Measurements from ENCODE around the gene ALOX12B.
A peak's percentile ranks its signal among the peaks of the same experiment; 100 is the strongest.

ALOX12B gene

DNA sequence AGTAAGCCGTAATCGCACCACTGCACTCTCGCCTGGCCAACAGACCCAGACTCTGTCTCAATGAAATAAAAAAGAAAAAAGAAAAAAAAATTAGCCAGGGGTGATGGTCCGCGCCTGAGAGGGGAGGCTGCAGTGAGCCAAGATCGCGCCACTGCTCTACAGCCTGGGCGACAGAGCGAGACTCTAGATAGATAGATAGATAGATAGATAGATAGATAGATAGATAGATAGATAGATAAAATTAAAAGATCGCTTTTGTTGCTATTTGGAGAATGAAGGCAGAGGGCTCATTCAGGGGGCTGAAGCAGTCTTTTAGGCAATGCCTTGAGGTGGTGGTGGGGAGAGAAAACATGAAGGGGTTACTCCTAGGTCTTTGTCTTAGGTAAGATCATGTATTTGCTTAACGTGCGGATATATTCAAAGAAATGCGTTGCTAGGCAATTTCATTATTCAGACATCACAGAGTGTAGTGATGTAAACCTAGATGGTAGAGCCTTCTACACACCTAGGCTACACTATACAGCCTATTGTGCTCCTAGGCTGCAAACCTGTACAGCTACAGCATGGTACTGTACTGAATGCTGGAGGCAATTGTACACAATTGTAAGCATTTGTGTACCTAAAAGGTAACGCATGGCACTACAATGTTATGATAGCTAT is 40.7 kb upstream of the ALOX12B start:
- H2BK120ac ChIP-seq (ENCODE audit: insufficient read depth, low read length, poor library complexity) = no peak overlapping the region
- H3K9me3 ChIP-seq (ENCODE audit: insufficient read depth, low read depth, low read length) = no peaks in the 10 kb centered on the region
- no peak overlapping the region for H4K8ac ChIP-seq (ENCODE audit: low read depth, low read length)
- no peak overlapping the region for H3K4me3 ChIP-seq (ENCODE audit: low read depth, low read length)
- H3K4me2 ChIP-seq (ENCODE audit: low read length) = no peak overlapping the region
- H3K4me1 ChIP-seq (ENCODE audit: control insufficient read depth in 1 of 2, insufficient read depth in 2 of 2, low read length in 2 of 2) = peaks cover 20 to 27% of the 10 kb centered on the region in 2 experiments
- H3K79me1 ChIP-seq (ENCODE audit: low read length) = no peaks in the 10 kb centered on the region
- no peak overlapping the region for H3K27ac ChIP-seq (ENCODE audit: low read depth, low read length)
- H3K14ac ChIP-seq (ENCODE audit: low read length) = no peak overlapping the region
- H2BK12ac ChIP-seq (ENCODE audit: low read length) = no peak overlapping the region
- H2AFZ ChIP-seq (ENCODE audit: insufficient read depth, low read length, poor library complexity) = no peak overlapping the region
- no peak overlapping the region for H3K23ac ChIP-seq (ENCODE audit: low read length)
- H3K36me3 ChIP-seq (ENCODE audit: control insufficient read depth in 1 of 2, insufficient read depth in 2 of 2, low read length in 2 of 2) = no peaks in the 10 kb centered on the region
- H2BK5ac ChIP-seq (ENCODE audit: low read depth, low read length, poor library complexity) = no peak overlapping the region
- no peak overlapping the region for H3K4ac ChIP-seq (ENCODE audit: low read depth, low read length)
- H3K18ac ChIP-seq (ENCODE audit: low read length) = no peak overlapping the region
- H3K79me2 ChIP-seq (ENCODE audit: control insufficient read depth, insufficient read depth, low read length, poor library complexity) = no peaks in the 10 kb centered on the region
- peak; percentile 22 to 77 for DNase-seq
- no CpG with 5 or more reads among the region's 14 CpGs for WGBS (ENCODE audit: extremely low coverage, insufficient coverage, insufficient read length)
- H4K91ac ChIP-seq (ENCODE audit: low read depth, low read length) = no peak overlapping the region
- H3K9ac ChIP-seq (ENCODE audit: low read length) = no peak overlapping the region
- H2AK5ac ChIP-seq (ENCODE audit: low read length) = no peak overlapping the region
- H4K12ac ChIP-seq (ENCODE audit: low read depth, low read length) = no peak overlapping the region
- peaks cover 22% of the 10 kb centered on the region for H3K27me3 ChIP-seq (ENCODE audit: insufficient read depth, low read length)

DNA sequence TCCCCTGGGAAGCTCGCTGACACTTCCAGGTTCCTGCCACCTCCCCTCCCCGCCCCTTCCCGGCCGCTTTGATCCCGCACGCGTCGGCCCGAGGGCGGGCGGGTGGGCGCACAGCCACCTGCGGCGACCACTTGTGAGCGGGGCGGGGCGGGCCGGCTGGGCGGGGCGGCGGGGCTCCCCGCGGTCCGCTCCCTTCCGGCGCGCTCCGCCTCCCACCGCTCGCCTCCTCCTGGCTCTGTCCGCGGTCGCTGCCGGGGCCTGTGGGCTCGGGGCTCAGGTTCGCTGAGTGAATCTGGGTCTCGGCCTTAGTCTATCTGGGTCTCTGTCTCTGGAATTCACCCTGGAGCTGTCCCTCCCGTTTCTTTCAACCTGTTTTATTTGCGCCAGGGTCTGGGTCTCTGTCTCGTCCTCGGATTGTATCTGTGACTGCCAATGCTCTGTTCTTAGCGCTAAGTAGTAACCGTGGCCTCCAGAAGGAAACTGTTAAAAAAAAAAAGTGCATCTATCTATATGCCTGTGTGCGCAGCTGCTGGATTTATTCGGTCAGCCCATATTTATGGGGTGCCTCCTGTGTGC is 39.1 kb upstream of the ALOX12B start:
- no peak overlapping the region for H3K18ac ChIP-seq (ENCODE audit: low read length)
- DNase-seq = peak in 1 of 2 donors; percentile 53
- no peaks in the 10 kb centered on the region for H3K79me1 ChIP-seq (ENCODE audit: low read length)
- peaks cover 26 to 37% of the 10 kb centered on the region in 2 experiments for H3K4me1 ChIP-seq (ENCODE audit: control insufficient read depth in 1 of 2, insufficient read depth in 2 of 2, low read length in 2 of 2)
- no peak overlapping the region for H3K23ac ChIP-seq (ENCODE audit: low read length)
- no peak overlapping the region for H2BK120ac ChIP-seq (ENCODE audit: insufficient read depth, low read length, poor library complexity)
- H3K27ac ChIP-seq (ENCODE audit: low read depth, low read length) = no peak overlapping the region
- no peak overlapping the region for H3K14ac ChIP-seq (ENCODE audit: low read length)
- H4K91ac ChIP-seq (ENCODE audit: low read depth, low read length) = no peak overlapping the region
- H4K8ac ChIP-seq (ENCODE audit: low read depth, low read length) = no peak overlapping the region
- H3K9me3 ChIP-seq (ENCODE audit: insufficient read depth, low read depth, low read length) = peaks cover 3% of the 10 kb centered on the region
- H3K4me2 ChIP-seq (ENCODE audit: low read length) = peak overlapping the region; percentile 88
- WGBS (ENCODE audit: extremely low coverage, insufficient coverage, insufficient read length) = no CpG with 5 or more reads among the region's 45 CpGs
- H4K12ac ChIP-seq (ENCODE audit: low read depth, low read length) = no peak overlapping the region
- H2BK12ac ChIP-seq (ENCODE audit: low read length) = no peak overlapping the region
- H2BK5ac ChIP-seq (ENCODE audit: low read depth, low read length, poor library complexity) = no peak overlapping the region
- H3K27me3 ChIP-seq (ENCODE audit: insufficient read depth, low read length) = peaks cover 38% of the 10 kb centered on the region
- no peak overlapping the region for H3K4ac ChIP-seq (ENCODE audit: low read depth, low read length)
- peak overlapping the region; percentile 65 for H3K4me3 ChIP-seq (ENCODE audit: low read depth, low read length)
- H3K9ac ChIP-seq (ENCODE audit: low read length) = no peak overlapping the region
- H3K79me2 ChIP-seq (ENCODE audit: control insufficient read depth, insufficient read depth, low read length, poor library complexity) = no peaks in the 10 kb centered on the region
- no peaks in the 10 kb centered on the region for H3K36me3 ChIP-seq (ENCODE audit: control insufficient read depth in 1 of 2, insufficient read depth in 2 of 2, low read length in 2 of 2)
- no peak overlapping the region for H2AK5ac ChIP-seq (ENCODE audit: low read length)
- peak overlapping the region; percentile 70 for H2AFZ ChIP-seq (ENCODE audit: insufficient read depth, low read length, poor library complexity)

DNA sequence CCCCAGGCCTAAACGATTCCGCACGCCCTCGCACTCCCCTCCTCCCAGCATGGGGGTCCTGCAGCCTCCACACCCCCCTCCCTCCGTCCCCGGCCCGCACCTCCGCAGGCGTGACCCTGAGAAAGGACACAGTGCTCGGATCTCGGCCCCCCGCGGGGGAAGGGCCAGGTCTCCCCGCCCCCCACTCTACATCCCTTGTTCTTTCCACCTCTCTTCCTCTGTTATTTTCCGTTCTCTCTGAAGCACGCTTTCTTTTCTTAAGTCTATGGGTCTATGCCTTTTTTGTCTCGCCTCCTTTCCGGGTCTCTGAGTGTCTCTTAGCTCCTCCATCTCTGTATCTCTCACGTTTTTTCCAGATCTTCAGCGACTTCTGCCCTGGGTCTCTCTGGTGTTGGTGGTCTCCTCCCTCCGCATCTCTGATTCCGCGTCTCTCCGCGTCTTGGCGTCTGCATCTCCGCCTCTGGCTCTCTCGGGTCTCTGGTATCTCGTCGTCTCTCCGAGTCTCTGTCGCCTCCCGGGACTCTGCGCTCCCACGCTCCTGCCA is 38.5 kb upstream of the ALOX12B start:
- Histone ChIP-seq H3K14ac (ENCODE audit: low read length) (no peak overlapping the region), H3K18ac (ENCODE audit: low read length) (no peak overlapping the region), H3K4me3 (ENCODE audit: low read depth, low read length) (peak overlapping the region; percentile 67), H3K9ac (ENCODE audit: low read length) (no peak overlapping the region), H2BK120ac (ENCODE audit: insufficient read depth, low read length, poor library complexity) (no peak overlapping the region), H3K79me1 (ENCODE audit: low read length) (no peaks in the 10 kb centered on the region), H2BK12ac (ENCODE audit: low read length) (no peak overlapping the region), H4K91ac (ENCODE audit: low read depth, low read length) (no peak overlapping the region), H3K36me3 (ENCODE audit: control insufficient read depth in 1 of 2, insufficient read depth in 2 of 2, low read length in 2 of 2) (no peaks in the 10 kb centered on the region), H3K9me3 (ENCODE audit: insufficient read depth, low read depth, low read length) (peaks cover 3% of the 10 kb centered on the region), H3K27me3 (ENCODE audit: insufficient read depth, low read length) (peaks cover 38% of the 10 kb centered on the region), H3K4ac (ENCODE audit: low read depth, low read length) (no peak overlapping the region), H3K4me1 (ENCODE audit: control insufficient read depth in 1 of 2, insufficient read depth in 2 of 2, low read length in 2 of 2) (peaks cover 26 to 39% of the 10 kb centered on the region in 2 experiments), H3K4me2 (ENCODE audit: low read length) (peak overlapping the region; percentile 80), H4K8ac (ENCODE audit: low read depth, low read length) (no peak overlapping the region), H3K79me2 (ENCODE audit: control insufficient read depth, insufficient read depth, low read length, poor library complexity) (no peaks in the 10 kb centered on the region), H3K27ac (ENCODE audit: low read depth, low read length) (no peak overlapping the region), H4K12ac (ENCODE audit: low read depth, low read length) (no peak overlapping the region), H2AFZ (ENCODE audit: insufficient read depth, low read length, poor library complexity) (peak overlapping the region; percentile 26), H3K23ac (ENCODE audit: low read length) (no peak overlapping the region), H2BK5ac (ENCODE audit: low read depth, low read length, poor library complexity) (no peak overlapping the region), H2AK5ac (ENCODE audit: low read length) (no peak overlapping the region)
- DNase-seq = peak in 1 of 2 donors; percentile 44
- WGBS (ENCODE audit: extremely low coverage, insufficient coverage, insufficient read length) = no CpG with 5 or more reads among the region's 35 CpGs

- H2AK5ac ChIP-seq (ENCODE audit: low read length) = no peak overlapping the region
- no peak overlapping the region for H2BK5ac ChIP-seq (ENCODE audit: low read depth, low read length, poor library complexity)
- no peaks in the 10 kb centered on the region for H3K79me2 ChIP-seq (ENCODE audit: control insufficient read depth, insufficient read depth, low read length, poor library complexity)
- no peaks in the 10 kb centered on the region for H3K36me3 ChIP-seq (ENCODE audit: control insufficient read depth in 1 of 2, insufficient read depth in 2 of 2, low read length in 2 of 2)
- H4K91ac ChIP-seq (ENCODE audit: low read depth, low read length) = no peak overlapping the region
- H3K4ac ChIP-seq (ENCODE audit: low read depth, low read length) = no peak overlapping the region
- no peak overlapping the region for H3K9ac ChIP-seq (ENCODE audit: low read length)
- H2BK120ac ChIP-seq (ENCODE audit: insufficient read depth, low read length, poor library complexity) = no peak overlapping the region
- H3K4me1 ChIP-seq (ENCODE audit: control insufficient read depth in 1 of 2, insufficient read depth in 2 of 2, low read length in 2 of 2) = peaks cover 26 to 41% of the 10 kb centered on the region in 2 experiments
- peak; percentile 56 to 82 for DNase-seq
- H3K4me3 ChIP-seq (ENCODE audit: low read depth, low read length) = peak overlapping the region; percentile 67
- H3K4me2 ChIP-seq (ENCODE audit: low read length) = peak overlapping the region; percentile 80
- H3K23ac ChIP-seq (ENCODE audit: low read length) = no peak overlapping the region
- no peak overlapping the region for H3K14ac ChIP-seq (ENCODE audit: low read length)
- no CpG with 5 or more reads among the region's 40 CpGs for WGBS (ENCODE audit: extremely low coverage, insufficient coverage, insufficient read length)
- H2AFZ ChIP-seq (ENCODE audit: insufficient read depth, low read length, poor library complexity) = peak overlapping the region; percentile 23
- H2BK12ac ChIP-seq (ENCODE audit: low read length) = no peak overlapping the region
- H4K12ac ChIP-seq (ENCODE audit: low read depth, low read length) = no peak overlapping the region
- H4K8ac ChIP-seq (ENCODE audit: low read depth, low read length) = no peak overlapping the region
- peaks cover 3% of the 10 kb centered on the region for H3K9me3 ChIP-seq (ENCODE audit: insufficient read depth, low read depth, low read length)
- no peaks in the 10 kb centered on the region for H3K79me1 ChIP-seq (ENCODE audit: low read length)
- H3K18ac ChIP-seq (ENCODE audit: low read length) = no peak overlapping the region
- H3K27me3 ChIP-seq (ENCODE audit: insufficient read depth, low read length) = peaks cover 38% of the 10 kb centered on the region
- no peak overlapping the region for H3K27ac ChIP-seq (ENCODE audit: low read depth, low read length)
Measured at GRCh38 chr17:8125154-8125946, 37.8 kb upstream of the ALOX12B start.
